ENCODE measurements around the gene UBFD1.

The UBFD1 gene

DNA sequence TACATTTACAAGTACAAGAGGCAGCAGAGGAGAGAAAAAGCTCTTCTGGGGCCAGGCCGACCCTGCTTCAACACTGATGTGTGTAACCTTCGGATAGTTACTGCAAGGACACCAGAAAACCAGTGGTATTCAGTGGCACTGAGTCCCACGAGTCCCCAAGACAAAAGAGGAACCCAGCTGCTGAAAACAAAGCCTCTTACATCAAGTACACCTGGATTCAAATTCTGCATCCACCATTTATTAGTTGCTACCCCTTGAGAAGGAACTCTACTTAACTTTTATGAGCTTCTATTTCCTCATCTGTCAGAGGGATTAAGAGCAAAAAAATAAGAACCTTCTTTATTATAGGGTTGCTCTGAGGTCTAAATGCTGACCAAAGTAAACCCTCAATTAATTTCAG, 3.0 kb upstream of the UBFD1 start:
- no peak for TF ChIP-seq CTCF (IDR thresholded peaks at IDR 0.05; ENCODE audit: low read length, missing control alignments)

DNA sequence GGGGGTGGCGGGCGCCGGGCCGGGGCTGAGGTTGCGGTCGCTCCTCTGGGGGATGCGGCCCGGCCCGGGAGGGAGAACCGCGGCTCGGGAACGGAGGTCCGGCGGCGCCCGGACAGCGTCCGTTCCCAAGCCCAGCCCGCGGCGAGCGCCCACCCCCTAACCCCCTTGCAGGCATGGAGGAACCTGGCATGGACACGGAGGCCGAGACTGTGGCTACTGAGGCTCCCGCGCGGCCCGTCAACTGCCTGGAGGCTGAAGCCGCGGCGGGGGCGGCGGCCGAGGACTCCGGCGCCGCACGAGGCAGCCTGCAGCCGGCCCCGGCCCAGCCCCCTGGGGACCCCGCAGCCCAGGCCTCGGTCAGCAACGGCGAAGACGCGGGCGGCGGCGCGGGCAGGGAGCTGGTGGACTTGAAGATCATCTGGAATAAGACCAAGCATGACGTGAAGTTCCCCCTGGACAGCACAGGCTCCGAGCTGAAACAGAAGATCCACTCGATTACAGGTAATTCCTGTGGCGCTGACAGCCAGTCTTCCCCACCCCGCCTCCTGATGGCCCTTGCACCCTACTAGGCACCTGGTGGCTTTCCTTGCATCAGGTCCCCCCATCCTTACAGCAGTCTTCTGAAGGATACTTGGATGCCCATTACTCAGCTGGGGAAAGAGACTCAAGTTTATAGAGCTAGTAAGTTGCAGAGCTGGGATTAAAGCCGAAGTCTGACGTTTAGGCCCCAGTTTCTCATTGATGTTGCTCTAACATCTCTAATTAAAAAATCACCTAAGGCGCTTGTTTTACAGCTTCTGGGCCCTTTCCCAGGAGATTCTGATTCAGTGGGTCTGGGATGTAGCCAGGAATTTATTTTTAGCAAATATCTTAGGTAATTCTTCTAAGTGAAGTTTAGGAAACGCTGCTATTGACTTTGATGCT, 514 bp downstream of the UBFD1 start:
- DNase-seq (ENCODE audit: low read depth), result peak; percentile 33
- H3K4me3 ChIP-seq (replicated peaks; ENCODE audit: low read depth, low read length), result peak overlapping the region; percentile 89
- TF ChIP-seq CTCF (IDR thresholded peaks at IDR 0.05; ENCODE audit: low read length, missing control alignments), result no peak

More for the DNA sequence above, 3.0 kb upstream of the UBFD1 start:
- DNase-seq (ENCODE audit: low read depth), result no peak
- no peak overlapping the region for H3K4me3 ChIP-seq (replicated peaks; ENCODE audit: low read depth, low read length)

DNA sequence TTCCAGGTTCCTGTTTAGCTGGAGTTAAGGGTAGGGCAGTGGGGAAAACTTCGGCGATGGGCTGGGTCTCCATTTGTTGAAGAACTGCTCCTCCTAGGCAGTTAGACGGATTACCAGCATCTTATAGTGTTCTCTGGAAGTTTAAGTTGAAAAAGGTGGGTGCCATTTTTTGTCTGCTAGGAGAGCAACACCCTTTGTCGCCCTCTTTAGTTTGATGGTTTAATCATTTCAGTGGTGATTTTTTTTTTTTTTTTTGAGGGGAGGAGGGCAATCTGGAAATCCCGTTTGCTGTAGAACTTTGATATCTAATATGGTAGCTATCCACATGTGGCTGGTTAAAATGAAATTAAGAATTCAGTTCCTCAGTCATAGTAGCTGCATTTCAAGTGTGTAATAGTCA, 4.1 kb downstream of the UBFD1 start:
- TF ChIP-seq CTCF (IDR thresholded peaks at IDR 0.05; ENCODE audit: low read length, missing control alignments), result no peak
- DNase-seq (ENCODE audit: low read depth), result no peak

DNA sequence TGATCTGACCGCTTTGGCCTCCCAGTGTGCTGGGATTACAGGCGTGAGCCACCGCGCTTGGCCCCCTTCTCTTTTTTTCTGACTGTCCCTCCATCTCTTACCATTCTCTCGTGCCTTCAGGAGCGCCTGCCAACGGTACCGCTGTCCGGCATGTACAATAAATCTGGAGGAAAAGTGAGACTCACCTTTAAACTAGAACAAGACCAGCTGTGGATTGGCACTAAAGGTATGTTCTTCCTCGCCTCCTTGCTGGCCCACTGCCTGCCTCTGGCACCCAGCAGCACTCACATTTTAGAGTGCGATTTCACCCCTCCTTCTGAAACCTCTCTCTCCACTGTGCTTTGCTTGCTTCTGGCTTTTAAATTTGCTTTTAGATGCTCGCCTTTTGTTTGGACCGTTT, 5.0 kb downstream of the UBFD1 start:
- DNase-seq (ENCODE audit: low read depth), result no peak
- H3K4me3 ChIP-seq (replicated peaks; ENCODE audit: low read depth, low read length), result no peak overlapping the region
- TF ChIP-seq CTCF (IDR thresholded peaks at IDR 0.05; ENCODE audit: low read length, missing control alignments), result no peak

More for the DNA sequence above, 4.1 kb downstream of the UBFD1 start:
- no peak overlapping the region for H3K4me3 ChIP-seq (replicated peaks; ENCODE audit: low read depth, low read length)

DNA sequence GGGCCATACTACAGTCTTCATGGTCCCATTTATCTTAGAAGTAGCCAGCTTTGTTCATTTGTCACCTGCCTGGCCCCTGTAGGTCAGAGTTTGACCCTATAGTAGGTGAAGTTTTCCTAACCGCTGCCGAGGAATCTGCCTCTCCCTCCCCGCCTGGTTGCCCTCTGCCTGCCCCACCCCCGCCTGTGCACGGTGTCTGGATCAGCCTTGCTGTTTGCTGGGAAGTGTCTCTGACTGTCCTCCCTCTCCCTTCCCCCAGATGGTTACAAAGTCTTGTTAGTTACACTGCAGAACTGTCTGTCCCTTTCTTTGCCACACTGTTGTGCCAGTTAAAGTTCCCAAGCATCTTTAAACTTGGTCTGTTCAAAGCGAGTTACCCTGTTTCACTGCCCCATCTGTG, 5.7 kb downstream of the UBFD1 start:
- H3K4me3 ChIP-seq (replicated peaks; ENCODE audit: low read depth, low read length), result no peak overlapping the region
- DNase-seq (ENCODE audit: low read depth), result no peak
- TF ChIP-seq CTCF (IDR thresholded peaks at IDR 0.05; ENCODE audit: low read length, missing control alignments), result no peak

GRCh38 chr16:23564575-23565363, 7.2 kb downstream of the UBFD1 start:
- DNase-seq (ENCODE audit: low read depth), result peak; percentile 3
- no peak for TF ChIP-seq CTCF (IDR thresholded peaks at IDR 0.05; ENCODE audit: low read length, missing control alignments)

More at GRCh38 chr16:23564575-23565363, 7.2 kb downstream of the UBFD1 start:
- no peak overlapping the region for H3K4me3 ChIP-seq (replicated peaks; ENCODE audit: low read depth, low read length)

Measured in fibroblast of pulmonary artery (primary cell).